AG04449 (cell line): ENCODE data around the gene MYCBP.

ENCODE experiments used
- CTCF ChIA-PET: fragments of 350-600 bp; formaldehyde crosslinking; extraction: SDS; loops from one replicate; lab custom pipeline; 2021; ENCODE audit warnings: antibody characterized with exemption; lab: Yijun Ruan, JAX
- POLR2A ChIA-PET: fragments of 400-600, 350-600 bp; formaldehyde crosslinking; extraction: SDS; loops from one replicate; lab custom pipeline; 2020; ENCODE audit warnings: antibody characterized with exemption, inconsistent platforms; lab: Yijun Ruan, JAX
- DNase-seq: peaks from one replicate; pipeline ENCODE4 v3.0.0-alpha.2; 2010; ENCODE audit warnings: low read depth, low spot score
- H3K4me3 ChIP-seq: 2 replicates; pipeline ENCODE4 v1.5.1; 2011; ENCODE audit warnings: low read depth, mild to moderate bottlenecking, control low read depth, low read length
- TF ChIP-seq, protein P1 (sequence below): IDR thresholded peaks from one replicate; pipeline ENCODE4 v1.5.1; 2011; ENCODE audit warnings: mild to moderate bottlenecking, moderate library complexity, low read length, control low read depth, inconsistent platforms; ENCODE audit not compliant: insufficient read depth; ENCODE audit errors: missing control alignments

Gene MYCBP

GRCh38 chr1:38820860-38821259 lies 52.3 kb downstream of the MYCBP start:
- H3K4me3 ChIP-seq = no peak overlapping the region
- TF ChIP-seq, protein P1, sequence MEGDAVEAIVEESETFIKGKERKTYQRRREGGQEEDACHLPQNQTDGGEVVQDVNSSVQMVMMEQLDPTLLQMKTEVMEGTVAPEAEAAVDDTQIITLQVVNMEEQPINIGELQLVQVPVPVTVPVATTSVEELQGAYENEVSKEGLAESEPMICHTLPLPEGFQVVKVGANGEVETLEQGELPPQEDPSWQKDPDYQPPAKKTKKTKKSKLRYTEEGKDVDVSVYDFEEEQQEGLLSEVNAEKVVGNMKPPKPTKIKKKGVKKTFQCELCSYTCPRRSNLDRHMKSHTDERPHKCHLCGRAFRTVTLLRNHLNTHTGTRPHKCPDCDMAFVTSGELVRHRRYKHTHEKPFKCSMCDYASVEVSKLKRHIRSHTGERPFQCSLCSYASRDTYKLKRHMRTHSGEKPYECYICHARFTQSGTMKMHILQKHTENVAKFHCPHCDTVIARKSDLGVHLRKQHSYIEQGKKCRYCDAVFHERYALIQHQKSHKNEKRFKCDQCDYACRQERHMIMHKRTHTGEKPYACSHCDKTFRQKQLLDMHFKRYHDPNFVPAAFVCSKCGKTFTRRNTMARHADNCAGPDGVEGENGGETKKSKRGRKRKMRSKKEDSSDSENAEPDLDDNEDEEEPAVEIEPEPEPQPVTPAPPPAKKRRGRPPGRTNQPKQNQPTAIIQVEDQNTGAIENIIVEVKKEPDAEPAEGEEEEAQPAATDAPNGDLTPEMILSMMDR = no peak
- CTCF ChIA-PET = interaction anchor here (1.8 to 2.9 kb wide), 2 partner anchors 10 to 13 kb away, joined by 5 to 11 read pairs; no protein-coding TSS in a partner anchor
- POLR2A ChIA-PET = no interaction called here
- DNase-seq = no peak

DNA sequence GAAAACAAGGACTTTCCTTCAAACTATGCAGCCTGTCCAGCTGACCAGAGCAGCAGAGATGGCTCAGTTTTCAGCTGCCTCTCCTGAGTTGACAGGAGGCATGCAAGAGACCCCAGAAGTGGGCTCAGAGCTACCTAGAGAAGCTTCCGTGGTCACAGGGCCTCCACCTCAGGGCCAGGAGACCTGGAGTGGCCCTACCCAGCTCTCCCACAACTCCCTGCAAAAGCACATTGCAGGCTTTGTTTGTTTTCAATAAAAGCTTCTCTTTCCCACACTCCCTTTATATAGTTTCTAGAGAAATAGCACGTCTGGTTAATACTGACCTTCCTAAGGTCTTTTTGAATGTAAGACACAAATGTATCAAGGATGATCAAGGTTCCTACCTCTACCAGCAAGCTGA lies 53.6 kb downstream of the MYCBP start:
- ChIA-PET CTCF (interaction anchor here (0.8 to 2.9 kb wide), 14 partner anchors 8 to 796 kb away, joined by 3 to 23 read pairs (median 5); no protein-coding TSS in a partner anchor), POLR2A (no interaction called here)
- TF ChIP-seq, protein P1 = no peak
- no peak for DNase-seq
- no peak overlapping the region for H3K4me3 ChIP-seq

DNA sequence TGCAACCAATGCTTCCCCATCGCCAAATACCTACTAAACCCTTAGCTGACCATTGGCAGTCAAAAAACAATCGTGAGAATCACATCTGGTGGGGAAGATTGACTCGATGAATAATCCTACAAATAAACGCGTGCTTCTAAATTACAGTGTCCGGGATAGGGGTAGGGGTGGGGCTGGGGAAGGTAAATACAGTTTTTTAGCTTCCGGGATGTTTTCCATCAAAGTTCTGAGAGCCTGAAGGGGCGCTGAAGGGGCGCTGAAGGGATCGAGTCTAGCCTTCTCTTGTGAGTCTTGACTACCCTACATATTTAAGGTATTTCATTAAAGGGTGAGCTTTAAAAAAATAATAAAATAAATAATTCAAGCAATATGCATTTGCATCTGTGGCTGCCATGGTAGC lies 54.1 kb downstream of the MYCBP start:
- CTCF ChIA-PET = interaction anchor here (0.8 to 2.9 kb wide), 18 partner anchors 8 to 796 kb away, joined by 3 to 23 read pairs (median 5); no protein-coding TSS in a partner anchor
- TF ChIP-seq, protein P1 = no peak
- DNase-seq = no peak
- no peak overlapping the region for H3K4me3 ChIP-seq
- POLR2A ChIA-PET = no interaction called here

DNA sequence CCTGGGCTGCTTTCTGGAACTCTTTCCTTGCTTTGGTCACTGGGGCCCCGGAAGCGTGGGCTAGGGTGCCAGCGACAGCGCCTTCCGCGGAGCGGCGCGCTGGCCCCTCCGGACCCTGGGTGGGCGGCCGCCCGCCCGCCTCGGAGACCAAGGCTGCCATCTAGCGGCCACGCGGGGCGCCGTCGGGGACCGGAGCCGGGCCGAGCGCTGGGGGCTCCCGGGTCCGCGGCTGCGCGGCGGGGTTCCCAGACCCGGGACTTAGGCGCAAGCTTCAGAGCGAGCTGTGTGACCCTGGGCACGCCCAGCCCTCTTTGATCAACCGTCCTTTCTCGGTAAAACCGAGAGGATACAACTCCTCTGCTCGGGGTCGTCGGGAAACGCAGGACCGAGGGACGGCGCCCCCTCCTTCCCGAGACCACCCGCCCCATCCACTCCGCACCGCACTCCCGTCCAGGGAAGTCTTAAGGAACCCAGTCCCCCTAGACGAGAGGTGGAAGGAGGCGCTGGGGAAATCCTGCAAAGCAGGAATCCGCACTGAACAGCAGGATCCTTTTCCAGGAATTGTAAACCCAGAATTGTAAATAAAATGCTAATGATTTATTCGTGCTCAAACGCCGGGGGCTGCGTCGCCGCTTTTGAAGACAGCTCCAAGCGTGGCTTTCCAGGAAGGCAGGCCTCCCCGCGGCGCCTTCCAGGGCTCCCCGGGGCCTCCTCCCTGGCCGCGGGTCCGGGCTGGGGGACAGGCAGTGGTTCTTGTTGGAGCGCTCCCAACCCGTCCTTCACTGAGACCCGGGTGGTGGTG lies 54.8 kb downstream of the MYCBP start:
- peak overlapping the region; percentile 33 for H3K4me3 ChIP-seq
- ChIA-PET POLR2A (no interaction called here), CTCF (interaction anchor here (0.6 to 2.9 kb wide), 18 partner anchors 8 to 794 kb away, joined by 3 to 23 read pairs (median 4); no protein-coding TSS in a partner anchor)
- no peak for DNase-seq
- TF ChIP-seq, protein P1 = peak; percentile 72

GRCh38 chr1:38817267-38818174 lies 55.6 kb downstream of the MYCBP start:
- DNase-seq = no peak
- TF ChIP-seq, protein P1 = no peak
- ChIA-PET POLR2A (no interaction called here), CTCF (interaction anchor here (0.8 to 2.9 kb wide), 7 partner anchors 7 to 788 kb away, joined by 3 to 11 read pairs (median 4); no protein-coding TSS in a partner anchor)
- peak overlapping the region; percentile 33 for H3K4me3 ChIP-seq
